Neural cell (in vitro differentiated cells): ENCODE results near the gene MTG1. TPM values are rescaled to one million over a fixed set of nuclear protein-coding genes. Genes with fewer than 3 reads are reported as not detected.

Source experiments
- H2AFZ ChIP-seq: fragments of 200-600, 300-800 bp; sonication (generic), shearing (Covaris generic); 2 replicates; pipeline ENCODE4 v1.6.0; 2014; ENCODE audit warnings: low read depth, mild to moderate bottlenecking, antibody characterized with exemption, low read length, moderate library complexity
- H3F3A ChIP-seq: fragments of 200-600 bp; shearing (Covaris generic); 2 replicates; pipeline ENCODE4 v1.6.1; 2016; ENCODE audit warnings: mild to moderate bottlenecking, moderate library complexity, mixed read lengths, antibody characterized with exemption, low read length; ENCODE audit not compliant: insufficient read depth, poor library complexity, severe bottlenecking
- H3K27ac ChIP-seq: fragments of 200-600, 300-800 bp; sonication (generic), shearing (Covaris generic); 2 replicates; pipeline ENCODE4 v1.5.1; 2014; ENCODE audit warnings: mild to moderate bottlenecking, low read length, moderate library complexity
- H3K27me3 ChIP-seq: fragments of 300-800, 200-600 bp; sonication (generic), shearing (Covaris generic); 2 replicates; pipeline ENCODE4 v1.6.0; 2014; ENCODE audit warnings: mild to moderate bottlenecking, low read depth, low read length, moderate library complexity; ENCODE audit not compliant: insufficient read depth
- H3K36me3 ChIP-seq: fragments of 300-800, 200-600 bp; sonication (generic), shearing (Covaris generic); 2 replicates; pipeline ENCODE4 v1.5.1; 2014; ENCODE audit warnings: mild to moderate bottlenecking, antibody characterized with exemption, low read length, moderate library complexity; ENCODE audit not compliant: insufficient read depth
- H3K4me2 ChIP-seq: fragments of 300-800, 200-600 bp; sonication (generic), shearing (Covaris generic); 2 replicates; pipeline ENCODE4 v1.6.0; 2014; ENCODE audit warnings: mild to moderate bottlenecking, low read length
- H3K4me3 ChIP-seq: fragments of 300-800, 200-600 bp; sonication (generic), shearing (Covaris generic); 2 replicates; pipeline ENCODE4 v1.5.1; 2014; ENCODE audit warnings: mild to moderate bottlenecking, low read length, moderate library complexity
- H3K79me2 ChIP-seq: fragments of 200-600 bp; shearing (Covaris generic); replicated peaks from 2 replicates; pipeline ENCODE4 v1.6.0; 2014; ENCODE audit warnings: mild to moderate bottlenecking, low read length, moderate library complexity; ENCODE audit not compliant: insufficient read depth
- H3K9ac ChIP-seq: fragments of 300-800, 200-600 bp; sonication (generic), shearing (Covaris generic); 2 replicates; pipeline ENCODE4 v1.6.1; 2016; ENCODE audit warnings: mild to moderate bottlenecking, low read length, mixed read lengths
- H3K9me2 ChIP-seq: fragments of 200-600 bp; shearing (Covaris generic); 2 replicates; pipeline ENCODE4 v1.6.1; 2016; ENCODE audit warnings: mild to moderate bottlenecking, low read length, mixed read lengths; ENCODE audit not compliant: insufficient read depth
- H3K9me3 ChIP-seq: fragments of 200-600, 300-800 bp; sonication (generic), shearing (Covaris generic); 2 replicates; pipeline ENCODE4 v1.6.1; 2016; ENCODE audit warnings: mild to moderate bottlenecking, mixed run types, low read length, moderate library complexity, mixed read lengths
- H4K20me1 ChIP-seq: fragments of 200-600 bp; shearing (Covaris generic); 2 replicates; pipeline ENCODE4 v1.6.1; 2016; ENCODE audit warnings: mild to moderate bottlenecking, mixed run types; ENCODE audit not compliant: insufficient read depth
- EP300 ChIP-seq: fragments of 450-650 bp; conservative IDR thresholded peaks from 2 replicates; pipeline ENCODE4 v1.6.1; 2014; ENCODE audit warnings: antibody characterized with exemption, mild to moderate bottlenecking, moderate library complexity; ENCODE audit not compliant: poor library complexity, severe bottlenecking
- EZH2 ChIP-seq: fragments of 200-600, 300-800 bp; shearing (Covaris generic), sonication (generic); IDR thresholded peaks from 2 replicates; pipeline ENCODE4 v1.6.1; 2014; ENCODE audit warnings: antibody characterized with exemption, low read length, borderline replicate concordance, mild to moderate bottlenecking; ENCODE audit not compliant: insufficient read depth, poor library complexity, severe bottlenecking
- MXI1 ChIP-seq: fragments of 450-650 bp; conservative IDR thresholded peaks from 2 replicates; pipeline ENCODE4 v1.6.1; 2014; ENCODE audit warnings: antibody characterized with exemption, mild to moderate bottlenecking; ENCODE audit not compliant: poor library complexity, severe bottlenecking
- POLR2AphosphoS5 ChIP-seq: IDR thresholded peaks from 2 replicates; pipeline ENCODE4 v1.6.1; 2012
- RAD21 ChIP-seq: fragments of 450-650 bp; conservative IDR thresholded peaks from 2 replicates; pipeline ENCODE4 v1.6.1; 2014; ENCODE audit warnings: antibody characterized with exemption, mild to moderate bottlenecking, moderate library complexity
- SMC3 ChIP-seq: fragments of 450-650 bp; conservative IDR thresholded peaks from 2 replicates; pipeline ENCODE4 v1.6.1; 2014; ENCODE audit warnings: antibody characterized with exemption, mild to moderate bottlenecking, moderate library complexity; ENCODE audit not compliant: poor library complexity
- TAF1 ChIP-seq: IDR thresholded peaks from 2 replicates; pipeline ENCODE4 v1.6.1; 2012; ENCODE audit warnings: low read depth
- polyA plus RNA-seq: library from polyadenylated mRNA; depleted of rRNA; stranded (reverse); fragments of >200 nt; gene quantifications from 2 replicates; pipeline ENCODE4 v1.2.3, GENCODE V29; 2014
- TF ChIP-seq, protein P1 (sequence below): fragments of 450-650 bp; IDR thresholded peaks from 2 replicates; pipeline ENCODE4 v1.5.1; 2014; ENCODE audit warnings: antibody characterized with exemption, mild to moderate bottlenecking, moderate library complexity; ENCODE audit not compliant: poor library complexity, severe bottlenecking
- TF ChIP-seq, protein P2 (sequence below): IDR thresholded peaks from 2 replicates; pipeline ENCODE4 v1.6.1; 2012; ENCODE audit warnings: borderline replicate concordance

MTG1 gene
- polyA plus RNA-seq, 1 donor from 2014 or later, result 52.3 TPM

DNA sequence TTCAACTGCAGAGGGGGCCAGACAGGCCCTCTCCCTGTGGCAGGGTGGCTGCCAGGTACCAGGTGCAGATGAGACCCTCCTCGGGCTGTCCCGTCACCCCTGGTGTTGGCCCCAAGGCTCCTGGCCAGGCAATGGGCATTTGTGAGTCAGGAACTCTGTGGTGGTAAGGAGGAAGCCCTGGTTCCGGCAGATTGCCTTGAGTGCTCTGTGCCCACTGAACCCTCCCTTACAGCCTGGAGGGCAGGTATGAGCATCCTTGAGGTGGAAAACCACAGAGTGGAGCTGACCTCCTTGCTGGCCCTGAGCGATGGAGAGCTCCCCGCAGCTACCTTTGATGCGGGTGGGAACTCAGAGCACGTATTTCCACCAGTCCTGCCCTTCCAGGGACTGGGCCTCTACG, 12.9 kb upstream of the MTG1 start:
- no peaks in the 10 kb centered on the region for H3F3A ChIP-seq
- no peak overlapping the region for H3K9ac ChIP-seq
- H3K27ac ChIP-seq, result no peak overlapping the region
- H3K4me3 ChIP-seq, result no peak overlapping the region
- no peak overlapping the region for H2AFZ ChIP-seq
- H4K20me1 ChIP-seq, result no peaks in the 10 kb centered on the region
- no peaks in the 10 kb centered on the region for H3K9me3 ChIP-seq
- TF ChIP-seq MXI1, result no peak
- TF ChIP-seq POLR2AphosphoS5, result no peak
- no peak for TF ChIP-seq RAD21
- TF ChIP-seq TAF1, result no peak
- TF ChIP-seq EZH2, result no peak
- TF ChIP-seq, protein P1, sequence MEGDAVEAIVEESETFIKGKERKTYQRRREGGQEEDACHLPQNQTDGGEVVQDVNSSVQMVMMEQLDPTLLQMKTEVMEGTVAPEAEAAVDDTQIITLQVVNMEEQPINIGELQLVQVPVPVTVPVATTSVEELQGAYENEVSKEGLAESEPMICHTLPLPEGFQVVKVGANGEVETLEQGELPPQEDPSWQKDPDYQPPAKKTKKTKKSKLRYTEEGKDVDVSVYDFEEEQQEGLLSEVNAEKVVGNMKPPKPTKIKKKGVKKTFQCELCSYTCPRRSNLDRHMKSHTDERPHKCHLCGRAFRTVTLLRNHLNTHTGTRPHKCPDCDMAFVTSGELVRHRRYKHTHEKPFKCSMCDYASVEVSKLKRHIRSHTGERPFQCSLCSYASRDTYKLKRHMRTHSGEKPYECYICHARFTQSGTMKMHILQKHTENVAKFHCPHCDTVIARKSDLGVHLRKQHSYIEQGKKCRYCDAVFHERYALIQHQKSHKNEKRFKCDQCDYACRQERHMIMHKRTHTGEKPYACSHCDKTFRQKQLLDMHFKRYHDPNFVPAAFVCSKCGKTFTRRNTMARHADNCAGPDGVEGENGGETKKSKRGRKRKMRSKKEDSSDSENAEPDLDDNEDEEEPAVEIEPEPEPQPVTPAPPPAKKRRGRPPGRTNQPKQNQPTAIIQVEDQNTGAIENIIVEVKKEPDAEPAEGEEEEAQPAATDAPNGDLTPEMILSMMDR, result no peak
- TF ChIP-seq SMC3, result no peak
- no peak for TF ChIP-seq EP300
- TF ChIP-seq, protein P2, sequence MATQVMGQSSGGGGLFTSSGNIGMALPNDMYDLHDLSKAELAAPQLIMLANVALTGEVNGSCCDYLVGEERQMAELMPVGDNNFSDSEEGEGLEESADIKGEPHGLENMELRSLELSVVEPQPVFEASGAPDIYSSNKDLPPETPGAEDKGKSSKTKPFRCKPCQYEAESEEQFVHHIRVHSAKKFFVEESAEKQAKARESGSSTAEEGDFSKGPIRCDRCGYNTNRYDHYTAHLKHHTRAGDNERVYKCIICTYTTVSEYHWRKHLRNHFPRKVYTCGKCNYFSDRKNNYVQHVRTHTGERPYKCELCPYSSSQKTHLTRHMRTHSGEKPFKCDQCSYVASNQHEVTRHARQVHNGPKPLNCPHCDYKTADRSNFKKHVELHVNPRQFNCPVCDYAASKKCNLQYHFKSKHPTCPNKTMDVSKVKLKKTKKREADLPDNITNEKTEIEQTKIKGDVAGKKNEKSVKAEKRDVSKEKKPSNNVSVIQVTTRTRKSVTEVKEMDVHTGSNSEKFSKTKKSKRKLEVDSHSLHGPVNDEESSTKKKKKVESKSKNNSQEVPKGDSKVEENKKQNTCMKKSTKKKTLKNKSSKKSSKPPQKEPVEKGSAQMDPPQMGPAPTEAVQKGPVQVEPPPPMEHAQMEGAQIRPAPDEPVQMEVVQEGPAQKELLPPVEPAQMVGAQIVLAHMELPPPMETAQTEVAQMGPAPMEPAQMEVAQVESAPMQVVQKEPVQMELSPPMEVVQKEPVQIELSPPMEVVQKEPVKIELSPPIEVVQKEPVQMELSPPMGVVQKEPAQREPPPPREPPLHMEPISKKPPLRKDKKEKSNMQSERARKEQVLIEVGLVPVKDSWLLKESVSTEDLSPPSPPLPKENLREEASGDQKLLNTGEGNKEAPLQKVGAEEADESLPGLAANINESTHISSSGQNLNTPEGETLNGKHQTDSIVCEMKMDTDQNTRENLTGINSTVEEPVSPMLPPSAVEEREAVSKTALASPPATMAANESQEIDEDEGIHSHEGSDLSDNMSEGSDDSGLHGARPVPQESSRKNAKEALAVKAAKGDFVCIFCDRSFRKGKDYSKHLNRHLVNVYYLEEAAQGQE, result no peak
- no peaks in the 10 kb centered on the region for H3K36me3 ChIP-seq
- H3K79me2 ChIP-seq, result no peaks in the 10 kb centered on the region
- H3K9me2 ChIP-seq, result no peaks in the 10 kb centered on the region
- H3K27me3 ChIP-seq, result peaks cover 9% of the 10 kb centered on the region
- no peak overlapping the region for H3K4me2 ChIP-seq

DNA sequence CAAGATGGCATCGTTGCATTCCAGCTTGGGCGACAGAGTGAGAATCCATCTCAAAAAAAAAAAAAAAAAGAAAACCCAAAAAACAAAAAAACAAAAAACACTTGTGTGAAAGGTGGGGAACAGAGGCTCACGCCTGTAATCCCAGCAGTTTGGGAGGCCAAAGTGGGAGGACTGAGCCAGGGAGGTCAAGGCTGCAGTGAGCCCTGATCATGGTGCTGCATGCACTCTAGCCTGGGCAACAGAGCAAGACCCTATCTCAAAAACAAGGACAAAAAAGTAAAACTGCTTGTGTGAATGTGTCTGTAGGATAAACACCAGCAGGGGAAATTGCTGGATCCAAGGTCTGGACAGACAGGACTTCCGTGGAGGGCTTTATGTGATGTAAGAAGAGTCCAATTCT, 10.4 kb upstream of the MTG1 start:
- Histone ChIP-seq H3K27me3 (peaks cover 2% of the 10 kb centered on the region), H3K36me3 (no peaks in the 10 kb centered on the region), H3F3A (no peaks in the 10 kb centered on the region), H2AFZ (no peak overlapping the region), H3K9me3 (no peaks in the 10 kb centered on the region), H3K4me3 (no peak overlapping the region), H4K20me1 (no peaks in the 10 kb centered on the region), H3K79me2 (no peaks in the 10 kb centered on the region), H3K27ac (no peak overlapping the region), H3K9me2 (no peaks in the 10 kb centered on the region), H3K4me2 (no peak overlapping the region), H3K9ac (no peak overlapping the region)
- TF ChIP-seq, protein P2, result no peak
- TF ChIP-seq EZH2, result no peak
- TF ChIP-seq POLR2AphosphoS5, result no peak
- TF ChIP-seq, protein P1, result no peak
- TF ChIP-seq MXI1, result no peak
- no peak for TF ChIP-seq EP300
- TF ChIP-seq TAF1, result no peak
- TF ChIP-seq SMC3, result no peak
- no peak for TF ChIP-seq RAD21
